K562 (cell line): ENCODE results near the gene LCNL1.

Experiments
- ATF2 ChIP-seq: sonication (generic); formaldehyde crosslinking; IDR thresholded peaks from 2 replicates; pipeline ENCODE4 v1.8.1; 2022; ENCODE audit warnings: missing genetic modification reagents
- ELK1 ChIP-seq: sonication (generic); formaldehyde crosslinking; IDR thresholded peaks from 2 replicates; pipeline ENCODE4 v1.8.1; 2022; ENCODE audit warnings: missing genetic modification reagents
- ETS1 ChIP-seq: conservative IDR thresholded peaks from 2 replicates; pipeline ENCODE4 v1.6.1; 2011; ENCODE audit warnings: low read depth, mild to moderate bottlenecking, low read length; ENCODE audit not compliant: control insufficient read depth
- POLR2A ChIP-seq: fragments of 450-650 bp; conservative IDR thresholded peaks from 2 replicates; pipeline ENCODE4 v1.6.1; 2016
- RFX5 ChIP-seq: IDR thresholded peaks from 2 replicates; pipeline ENCODE4 v1.6.1; 2011; ENCODE audit warnings: low read depth, mild to moderate bottlenecking, improper control_type of control experiment, low read length
- TEAD1 ChIP-seq, 2 experiments: fragments of 450-650 bp in 1 of 2; sonication (generic) in 1 of 2; formaldehyde crosslinking; IDR thresholded peaks; 2 replicates each; pipeline versions ENCODE4 v1.4.0 to v1.8.0; 2020 to 2022; ENCODE audit warnings: mild to moderate bottlenecking in 2 of 2, missing genetic modification reagents in 1 of 2
- TF ChIP-seq, protein P1 (sequence below), 3 experiments: IDR thresholded peaks in 2 of 3; conservative IDR thresholded peaks in 1 of 3; 2 replicates each; pipeline ENCODE4 v1.5.1; 2011 to 2012; ENCODE audit warnings: low read length in 3 of 3, mild to moderate bottlenecking in 3 of 3, control low read depth in 2 of 3, improper control_type of control experiment in 1 of 3, inconsistent platforms in 1 of 3, low read depth in 1 of 3, mixed read lengths in 1 of 3, moderate library complexity in 1 of 3; ENCODE audit not compliant: insufficient read depth in 2 of 3

DNA sequence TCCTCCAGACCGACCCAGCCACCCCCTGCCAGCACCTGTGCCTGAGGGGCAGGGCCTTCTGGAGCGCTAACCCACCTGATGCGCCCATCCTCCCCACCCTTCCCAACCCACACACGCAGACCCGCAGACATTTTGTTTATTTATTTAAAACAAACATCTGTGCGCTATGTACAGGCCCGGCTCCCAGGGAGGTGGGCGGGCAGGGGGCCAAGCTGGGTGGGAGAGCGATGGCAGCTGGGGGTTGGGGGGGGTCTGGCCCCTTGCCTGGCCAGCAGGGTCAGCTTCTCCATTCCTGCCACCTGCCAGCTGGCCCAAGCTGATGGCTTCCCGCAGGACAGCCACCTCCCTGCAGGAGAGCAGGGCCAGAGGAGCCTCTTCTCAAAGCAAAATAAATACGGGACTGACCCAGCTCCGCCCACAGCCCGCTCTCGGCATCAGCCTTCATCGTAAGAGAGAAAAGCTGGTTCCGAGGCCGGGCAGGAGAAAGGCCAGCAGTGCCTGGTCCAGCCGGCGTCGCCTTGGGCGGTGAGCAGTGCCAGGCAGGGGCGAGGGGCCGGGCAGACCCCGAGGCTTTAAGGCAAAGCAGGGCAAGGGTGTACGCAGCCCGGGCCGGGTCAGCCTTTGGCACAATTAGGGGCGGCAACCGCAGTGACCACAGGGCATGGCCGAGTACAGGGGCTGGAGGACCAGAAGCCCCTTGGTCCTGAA is 24.5 kb downstream of the LCNL1 start:
- TF ChIP-seq TEAD1 (CRISPR knock-in tag; IDR thresholded peaks at IDR 0.05): no peak
- TF ChIP-seq POLR2A: no peak
- TF ChIP-seq RFX5: no peak
- no peak for TF ChIP-seq ETS1
- no peak for TF ChIP-seq ELK1 (CRISPR knock-in tag)
- no peak for TF ChIP-seq ATF2 (CRISPR knock-in tag)
- TF ChIP-seq, protein P1, sequence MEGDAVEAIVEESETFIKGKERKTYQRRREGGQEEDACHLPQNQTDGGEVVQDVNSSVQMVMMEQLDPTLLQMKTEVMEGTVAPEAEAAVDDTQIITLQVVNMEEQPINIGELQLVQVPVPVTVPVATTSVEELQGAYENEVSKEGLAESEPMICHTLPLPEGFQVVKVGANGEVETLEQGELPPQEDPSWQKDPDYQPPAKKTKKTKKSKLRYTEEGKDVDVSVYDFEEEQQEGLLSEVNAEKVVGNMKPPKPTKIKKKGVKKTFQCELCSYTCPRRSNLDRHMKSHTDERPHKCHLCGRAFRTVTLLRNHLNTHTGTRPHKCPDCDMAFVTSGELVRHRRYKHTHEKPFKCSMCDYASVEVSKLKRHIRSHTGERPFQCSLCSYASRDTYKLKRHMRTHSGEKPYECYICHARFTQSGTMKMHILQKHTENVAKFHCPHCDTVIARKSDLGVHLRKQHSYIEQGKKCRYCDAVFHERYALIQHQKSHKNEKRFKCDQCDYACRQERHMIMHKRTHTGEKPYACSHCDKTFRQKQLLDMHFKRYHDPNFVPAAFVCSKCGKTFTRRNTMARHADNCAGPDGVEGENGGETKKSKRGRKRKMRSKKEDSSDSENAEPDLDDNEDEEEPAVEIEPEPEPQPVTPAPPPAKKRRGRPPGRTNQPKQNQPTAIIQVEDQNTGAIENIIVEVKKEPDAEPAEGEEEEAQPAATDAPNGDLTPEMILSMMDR (IDR thresholded peaks at IDR 0.05 in 2 of 3, conservative IDR thresholded peaks at IDR 0.05 in 1 of 3; ENCODE audit: insufficient read depth in 2 of 3, low read depth in 1 of 3, low read length in 3 of 3): no peak
